IPS-18a (cell line): ENCODE results near the gene PTPRN2.

ENCODE experiments used
- H3K27ac ChIP-seq: one replicate; pipeline ENCODE4 v1.5.1; 2013; ENCODE audit warnings: low read length
- H3K27me3 ChIP-seq: one replicate; pipeline ENCODE4 v1.6.1; 2013; ENCODE audit warnings: mild to moderate bottlenecking, low read length; ENCODE audit not compliant: control insufficient read depth, insufficient read depth
- H3K36me3 ChIP-seq: one replicate; pipeline ENCODE4 v1.6.1; 2013; ENCODE audit warnings: low read depth, low read length; ENCODE audit not compliant: control insufficient read depth
- H3K4me1 ChIP-seq: one replicate; pipeline ENCODE4 v1.6.1; 2013; ENCODE audit warnings: low read depth, low read length; ENCODE audit not compliant: control insufficient read depth
- H3K4me3 ChIP-seq: one replicate; pipeline ENCODE4 v1.5.1; 2013; ENCODE audit warnings: low read length
- H3K9ac ChIP-seq: one replicate; pipeline ENCODE4 v1.6.1; 2013; ENCODE audit warnings: mild to moderate bottlenecking, low read length, moderate library complexity
- H3K9me3 ChIP-seq: one replicate; pipeline ENCODE4 v1.6.1; 2013; ENCODE audit warnings: low read depth, low read length; ENCODE audit not compliant: control insufficient read depth

PTPRN2 gene

GRCh38 chr7:157542068-157543021 is 1045.3 kb downstream of the PTPRN2 start:
- H3K27ac ChIP-seq = no peak overlapping the region
- no peak overlapping the region for H3K4me3 ChIP-seq
- no peaks in the 10 kb centered on the region for H3K27me3 ChIP-seq
- no peaks in the 10 kb centered on the region for H3K36me3 ChIP-seq
- no peak overlapping the region for H3K9ac ChIP-seq
- no peaks in the 10 kb centered on the region for H3K9me3 ChIP-seq
- no peaks in the 10 kb centered on the region for H3K4me1 ChIP-seq

- H3K4me1 ChIP-seq = no peaks in the 10 kb centered on the region
- H3K9ac ChIP-seq = no peak overlapping the region
- no peak overlapping the region for H3K27ac ChIP-seq
- H3K36me3 ChIP-seq = no peaks in the 10 kb centered on the region
- H3K27me3 ChIP-seq = no peaks in the 10 kb centered on the region
- H3K4me3 ChIP-seq = no peak overlapping the region
- H3K9me3 ChIP-seq = no peaks in the 10 kb centered on the region
Observed at GRCh38 chr7:157541295-157542067, 1046.1 kb downstream of the PTPRN2 start.

- H3K36me3 ChIP-seq = no peaks in the 10 kb centered on the region
- no peaks in the 10 kb centered on the region for H3K27me3 ChIP-seq
- H3K9me3 ChIP-seq = no peaks in the 10 kb centered on the region
- no peak overlapping the region for H3K4me3 ChIP-seq
- no peaks in the 10 kb centered on the region for H3K4me1 ChIP-seq
- no peak overlapping the region for H3K9ac ChIP-seq
- no peak overlapping the region for H3K27ac ChIP-seq
Observed at GRCh38 chr7:157540606-157541294, 1046.9 kb downstream of the PTPRN2 start.

DNA sequence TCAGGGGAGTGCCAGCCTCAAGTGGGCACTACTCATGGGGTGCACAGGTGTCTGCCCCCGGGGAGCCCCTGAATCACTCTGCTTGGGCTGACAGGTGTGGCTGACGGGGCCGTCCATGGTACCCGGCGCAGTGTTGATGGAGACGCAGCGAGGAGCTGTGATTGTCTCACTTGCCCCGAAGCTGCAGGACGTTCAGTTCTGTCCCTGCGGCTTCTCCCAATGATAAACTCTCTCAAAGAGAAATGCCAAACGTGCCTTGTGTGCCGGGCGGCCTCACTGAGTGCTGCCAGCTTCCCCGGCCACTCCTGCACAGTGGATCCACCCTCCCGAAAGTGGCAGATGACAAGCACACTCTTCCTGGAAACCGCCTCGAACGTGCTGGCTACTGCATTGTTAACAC is 1047.6 kb downstream of the PTPRN2 start:
- H3K9me3 ChIP-seq = no peaks in the 10 kb centered on the region
- H3K27me3 ChIP-seq = no peaks in the 10 kb centered on the region
- no peaks in the 10 kb centered on the region for H3K4me1 ChIP-seq
- no peak overlapping the region for H3K4me3 ChIP-seq
- no peak overlapping the region for H3K9ac ChIP-seq
- H3K36me3 ChIP-seq = no peaks in the 10 kb centered on the region
- no peak overlapping the region for H3K27ac ChIP-seq

GRCh38 chr7:157539521-157539920 is 1048.1 kb downstream of the PTPRN2 start:
- no peaks in the 10 kb centered on the region for H3K9me3 ChIP-seq
- H3K4me1 ChIP-seq = no peaks in the 10 kb centered on the region
- H3K27me3 ChIP-seq = no peaks in the 10 kb centered on the region
- no peaks in the 10 kb centered on the region for H3K36me3 ChIP-seq
- H3K4me3 ChIP-seq = no peak overlapping the region
- no peak overlapping the region for H3K27ac ChIP-seq
- H3K9ac ChIP-seq = no peak overlapping the region

GRCh38 chr7:157538735-157539134 is 1048.9 kb downstream of the PTPRN2 start:
- Histone ChIP-seq H3K27me3 (no peaks in the 10 kb centered on the region), H3K36me3 (no peaks in the 10 kb centered on the region), H3K9me3 (no peaks in the 10 kb centered on the region), H3K4me1 (no peaks in the 10 kb centered on the region), H3K9ac (no peak overlapping the region), H3K4me3 (no peak overlapping the region), H3K27ac (no peak overlapping the region)

DNA sequence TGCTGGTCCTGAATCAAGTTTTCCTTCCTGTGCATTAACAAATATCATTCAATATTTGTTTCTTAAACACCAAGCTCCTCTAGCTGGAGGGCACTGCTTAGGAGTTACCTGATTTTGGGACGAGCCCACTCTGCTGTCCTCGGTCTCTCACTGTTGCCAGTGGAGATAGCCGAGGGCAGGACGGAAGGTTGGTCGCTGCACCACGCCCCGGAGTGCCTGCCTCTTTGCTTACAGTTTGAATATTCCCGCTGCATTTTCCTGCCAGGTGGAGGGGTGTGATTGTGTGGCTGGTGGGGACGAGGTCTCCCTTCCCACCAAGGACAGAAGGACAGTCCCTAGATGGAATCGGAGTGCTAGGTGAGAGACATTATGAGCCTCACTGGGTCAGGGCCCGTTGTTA is 1049.3 kb downstream of the PTPRN2 start:
- Histone ChIP-seq H3K4me3 (no peak overlapping the region), H3K27ac (no peak overlapping the region), H3K36me3 (no peaks in the 10 kb centered on the region), H3K27me3 (no peaks in the 10 kb centered on the region), H3K9ac (no peak overlapping the region), H3K9me3 (no peaks in the 10 kb centered on the region), H3K4me1 (no peaks in the 10 kb centered on the region)

DNA sequence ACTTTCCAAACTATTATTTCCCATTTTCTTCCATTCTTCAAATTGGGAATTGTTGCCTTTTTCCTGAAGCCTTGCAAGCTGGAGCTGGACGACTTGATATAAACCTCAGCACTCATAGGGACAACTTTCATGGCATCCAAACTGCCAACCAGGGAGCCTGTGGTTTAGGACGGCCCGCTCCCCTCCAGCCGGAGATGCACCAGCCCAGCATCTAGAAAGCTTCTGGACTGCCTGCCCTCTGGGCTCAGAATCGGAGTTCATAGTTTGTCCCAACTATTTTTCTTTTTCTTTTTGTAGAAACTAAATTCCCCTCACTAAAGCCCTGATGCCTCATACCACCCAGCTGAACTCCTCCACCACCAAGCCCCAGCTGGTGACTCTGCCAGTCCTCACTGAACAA is 1050.6 kb downstream of the PTPRN2 start:
- no peaks in the 10 kb centered on the region for H3K36me3 ChIP-seq
- no peaks in the 10 kb centered on the region for H3K4me1 ChIP-seq
- H3K9me3 ChIP-seq = no peaks in the 10 kb centered on the region
- no peak overlapping the region for H3K9ac ChIP-seq
- no peak overlapping the region for H3K27ac ChIP-seq
- no peaks in the 10 kb centered on the region for H3K27me3 ChIP-seq
- H3K4me3 ChIP-seq = no peak overlapping the region

DNA sequence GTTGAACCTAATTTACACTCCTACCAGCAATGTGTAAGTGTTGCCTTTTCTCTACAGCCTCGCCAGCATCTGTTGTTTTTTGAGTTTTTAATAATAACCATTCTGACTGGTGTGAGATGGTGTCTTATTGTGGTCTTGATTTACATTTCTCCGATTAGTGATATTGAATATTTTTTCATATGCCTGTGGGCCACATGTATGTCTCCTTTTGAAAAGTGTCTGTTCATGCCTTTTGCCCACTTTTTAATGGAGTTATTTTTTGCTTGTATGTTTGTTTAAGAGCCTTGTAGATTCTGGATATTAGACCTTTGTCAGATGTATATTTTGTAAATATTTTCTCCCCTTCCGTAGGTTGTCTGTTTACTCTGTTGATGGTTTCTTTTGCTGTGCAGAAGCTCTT is 1055.6 kb downstream of the PTPRN2 start:
- Histone ChIP-seq H3K27ac (no peak overlapping the region), H3K4me1 (no peaks in the 10 kb centered on the region), H3K4me3 (no peak overlapping the region), H3K9me3 (no peaks in the 10 kb centered on the region), H3K9ac (no peak overlapping the region), H3K36me3 (no peaks in the 10 kb centered on the region), H3K27me3 (no peaks in the 10 kb centered on the region)

GRCh38 chr7:157529768-157530560 is 1057.7 kb downstream of the PTPRN2 start:
- no peak overlapping the region for H3K27ac ChIP-seq
- H3K36me3 ChIP-seq = no peaks in the 10 kb centered on the region
- no peaks in the 10 kb centered on the region for H3K4me1 ChIP-seq
- H3K27me3 ChIP-seq = no peaks in the 10 kb centered on the region
- H3K9ac ChIP-seq = no peak overlapping the region
- H3K9me3 ChIP-seq = no peaks in the 10 kb centered on the region
- H3K4me3 ChIP-seq = no peak overlapping the region
